CD4-positive, alpha-beta T cell treated with Interleukin-10 for 1 hour (primary cell): ENCODE results near the gene ERN2.
"Not testable (repeated sequence)": the region's sequence is repeated elsewhere in the genome, so short reads cannot be mapped to it uniquely, and the experiment has no call there.

Experiments used
- DNase-seq: peaks from one replicate; pipeline ENCODE4 v3.0.0-alpha.2; 2020

Gene ERN2

GRCh38 chr16:23712976-23713375 is at the start of gene ERN2:
TSS of gene ERN2 (minus strand) at chr16:23713222. CDS start at chr16:23713187, 35 bp downstream.
- DNase-seq, result no peak

DNA sequence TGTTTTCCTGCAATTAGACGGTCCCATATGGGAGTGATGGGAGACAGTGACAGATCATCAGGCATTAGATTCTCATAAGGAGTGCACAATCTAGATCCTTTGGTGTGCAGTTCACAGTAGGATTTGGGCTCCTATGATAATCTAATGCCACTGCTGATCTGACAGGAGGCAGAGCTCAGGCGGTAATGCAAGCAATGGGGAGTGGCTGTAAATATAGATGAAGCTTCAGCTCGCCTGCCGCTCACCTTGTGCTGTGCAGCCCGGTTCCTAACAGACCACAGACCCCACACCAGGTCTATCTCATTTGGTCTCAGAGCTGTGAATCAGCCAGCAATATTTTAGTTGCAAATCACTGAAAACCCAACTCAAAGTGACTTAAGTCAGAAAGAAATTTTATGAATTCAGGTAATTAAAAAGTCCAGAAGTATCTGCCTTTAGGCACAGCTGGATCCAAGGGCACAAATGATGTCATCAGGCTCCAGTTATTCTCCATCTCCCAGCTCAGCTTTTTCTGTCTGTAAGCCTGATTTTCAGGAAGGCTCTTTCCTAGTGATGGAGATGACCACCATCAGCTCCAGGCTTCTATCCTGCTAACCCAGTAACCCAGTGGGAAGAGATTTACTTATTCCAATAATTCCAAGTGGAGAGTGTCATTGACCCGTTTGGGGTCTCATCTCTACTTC is 45.1 kb upstream of the ERN2 start:
- DNase-seq, result no peak

- DNase-seq, result no peak
Measured at GRCh38 chr16:23757116-23757515, 44.1 kb upstream of the ERN2 start.

- no peak for DNase-seq
Measured at GRCh38 chr16:23755484-23755809, 42.4 kb upstream of the ERN2 start.

GRCh38 chr16:23754594-23755483 is 41.8 kb upstream of the ERN2 start, which contains the start of gene CHP2:
TSS of gene CHP2 (plus strand) at chr16:23755026. CDS start at chr16:23755050, 24 bp downstream.
- DNase-seq, result no peak

GRCh38 chr16:23753908-23754593 is 41.0 kb upstream of the ERN2 start:
- no peak for DNase-seq

DNA sequence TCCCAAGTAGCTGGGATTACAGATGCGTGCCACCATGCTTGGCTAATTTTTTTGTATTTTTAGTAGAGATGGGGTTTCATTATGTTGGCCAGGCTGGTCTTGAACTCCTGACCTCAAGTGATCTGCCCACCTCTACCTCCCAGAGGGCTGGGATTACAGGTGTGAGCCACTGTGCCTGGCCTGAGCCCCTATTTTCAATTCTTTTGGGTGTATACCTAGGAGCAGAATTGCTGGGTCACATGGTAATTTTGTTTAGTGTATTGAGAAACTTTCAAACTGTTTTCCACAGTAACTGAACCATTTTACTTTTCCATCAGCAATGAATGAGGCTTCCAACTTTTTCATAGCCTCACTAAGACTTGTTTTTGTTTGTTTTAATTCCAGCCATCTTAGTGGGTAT is 38.0 kb upstream of the ERN2 start:
- DNase-seq, result not testable (repeated sequence)

GRCh38 chr16:23748630-23749029 is 35.6 kb upstream of the ERN2 start:
- no peak for DNase-seq

DNA sequence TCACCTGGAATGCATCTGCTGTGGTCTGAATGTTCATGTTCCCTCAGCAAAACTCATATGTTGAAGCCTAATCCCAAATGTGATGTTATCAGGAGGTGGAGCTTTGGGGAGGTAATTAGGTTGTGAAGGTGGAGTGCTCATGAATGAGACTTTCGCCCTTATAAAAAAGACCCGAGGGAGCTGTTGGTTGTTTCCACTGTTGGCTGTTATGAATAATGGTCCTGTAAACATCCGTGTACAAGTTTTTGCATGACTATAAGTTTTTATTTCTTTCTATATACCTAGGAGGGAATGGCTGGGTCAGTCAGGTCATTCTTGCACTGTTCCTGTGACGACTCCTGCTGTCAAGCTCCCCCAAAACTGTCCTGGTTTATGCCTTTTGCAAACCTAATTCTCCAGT is 32.2 kb upstream of the ERN2 start:
- no peak for DNase-seq

DNA sequence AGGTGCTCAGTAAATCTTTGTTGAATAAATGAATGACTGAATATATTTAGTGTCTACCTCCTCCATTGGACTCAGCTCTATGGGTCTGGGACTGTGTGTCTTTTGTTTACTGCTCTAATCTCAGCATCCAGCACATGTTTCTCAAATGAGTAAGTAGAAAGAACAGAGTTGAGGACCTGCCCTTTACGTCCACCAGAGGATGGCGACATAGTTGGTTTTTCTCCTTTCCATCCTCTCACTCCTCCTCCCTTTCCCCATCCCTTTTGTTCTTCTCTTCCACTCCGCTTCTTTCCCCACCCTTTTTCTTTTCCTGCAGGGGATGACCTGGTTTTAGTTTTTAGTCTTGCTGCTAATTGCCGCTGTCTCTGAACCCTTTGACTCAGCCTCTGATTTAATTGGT is 29.7 kb upstream of the ERN2 start:
- DNase-seq, result no peak

- no peak for DNase-seq
Measured at GRCh38 chr16:23741675-23742303, 28.8 kb upstream of the ERN2 start.

GRCh38 chr16:23739516-23739915 is 26.5 kb upstream of the ERN2 start:
- DNase-seq, result no peak

GRCh38 chr16:23737423-23738028 is 24.5 kb upstream of the ERN2 start:
- DNase-seq, result not testable (repeated sequence)

DNA sequence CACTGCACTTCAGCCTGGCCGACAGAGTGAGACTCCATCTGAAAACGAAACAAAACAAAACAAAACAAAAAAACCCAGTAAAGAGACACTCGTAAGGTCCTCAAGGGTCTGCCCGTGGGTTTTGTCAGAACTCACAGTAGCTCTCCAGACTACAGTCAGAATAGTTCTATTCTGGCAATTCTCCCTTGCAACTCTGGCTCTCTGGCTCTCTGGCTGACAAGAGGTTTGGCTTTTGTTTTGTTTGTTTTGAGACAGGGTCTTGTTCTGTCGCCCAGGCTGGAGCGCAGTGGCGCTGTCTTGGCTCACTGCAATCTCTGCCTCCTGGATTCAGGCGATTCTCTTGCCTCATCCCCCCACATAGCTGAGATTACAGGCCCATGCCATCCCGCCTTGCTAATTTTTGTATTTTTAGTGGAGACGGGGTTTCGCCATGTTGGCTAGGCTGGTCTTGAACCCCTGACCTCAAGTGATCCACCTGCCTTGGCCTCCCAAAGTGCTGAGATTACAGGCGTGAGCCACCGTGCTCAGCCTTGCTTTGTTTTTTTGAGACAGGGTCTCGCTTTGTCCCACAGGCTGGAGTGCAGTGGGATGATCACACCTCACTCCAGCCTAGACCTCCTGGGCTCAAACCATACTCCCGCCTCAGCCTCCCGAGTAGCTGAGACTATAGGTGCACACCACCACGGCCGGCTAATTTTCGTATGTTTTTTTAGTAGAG is 21.3 kb upstream of the ERN2 start:
- DNase-seq, result no peak

- DNase-seq, result no peak
Measured at GRCh38 chr16:23729503-23730424, 16.7 kb upstream of the ERN2 start.

- DNase-seq, result no peak
Measured at GRCh38 chr16:23728112-23728477, 15.1 kb upstream of the ERN2 start.

- DNase-seq, result no peak
Measured at GRCh38 chr16:23726710-23727109, 13.7 kb upstream of the ERN2 start.

- no peak for DNase-seq
Measured at GRCh38 chr16:23724785-23725131, 11.7 kb upstream of the ERN2 start.

DNA sequence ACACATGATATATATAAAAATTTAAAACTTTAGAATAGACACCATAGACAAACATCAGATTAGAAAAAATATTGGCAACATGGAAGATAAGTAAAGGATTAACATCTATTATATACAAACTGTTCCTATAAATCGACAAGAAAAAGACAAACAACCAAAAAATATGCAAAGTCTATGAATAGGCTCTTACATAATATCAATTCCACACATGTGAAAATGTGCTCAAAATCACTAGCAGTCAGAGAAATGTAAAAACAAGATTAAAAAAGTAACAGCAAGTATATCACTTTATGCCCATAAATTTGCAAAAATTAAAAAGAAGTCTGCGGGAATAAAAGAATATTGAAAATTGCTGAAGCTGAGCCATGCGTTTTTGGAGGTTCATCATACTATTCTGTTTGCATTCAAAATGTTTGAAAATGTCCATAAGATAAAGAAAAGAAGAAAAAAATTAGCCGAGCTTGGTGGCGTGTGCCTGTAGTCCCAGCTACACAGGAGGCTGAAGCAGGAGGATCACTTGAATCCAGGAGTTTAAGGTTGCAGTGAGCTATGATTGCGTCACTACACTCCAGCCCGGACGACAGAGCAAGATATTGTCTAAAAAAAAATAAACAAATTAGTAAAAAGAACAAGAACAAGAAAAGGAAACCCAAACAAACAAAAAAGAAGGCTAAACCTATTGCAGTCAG is 11.2 kb upstream of the ERN2 start:
- no peak for DNase-seq

- not testable (repeated sequence) for DNase-seq
Measured at GRCh38 chr16:23722613-23723240, 9.7 kb upstream of the ERN2 start.
